ENCODE data around the gene WBP4.

The WBP4 gene

GRCh38 chr13:41049480-41050440 lies 11.5 kb upstream of the WBP4 start:
- no peak for DNase-seq

DNA sequence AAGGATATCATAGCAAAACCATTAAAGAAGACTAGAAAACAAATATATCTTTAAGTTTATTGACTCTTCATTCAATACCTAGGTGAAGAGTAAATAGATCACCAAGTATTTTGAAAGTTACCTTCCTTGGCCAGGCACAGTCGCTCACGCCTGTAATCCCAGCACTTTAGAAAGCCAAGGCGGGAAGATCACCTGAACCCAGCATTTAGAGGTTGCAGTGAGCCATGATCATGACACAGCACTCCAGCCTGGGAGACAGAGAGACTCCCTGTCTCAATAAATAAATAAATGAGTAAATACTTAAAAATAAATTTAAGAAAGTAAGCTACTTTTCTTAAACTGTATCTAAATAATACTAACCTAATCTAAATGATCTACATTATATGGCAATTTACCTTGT lies 8.9 kb upstream of the WBP4 start:
- DNase-seq, result no peak

GRCh38 chr13:41053384-41053826 lies 7.9 kb upstream of the WBP4 start:
- no peak for DNase-seq

GRCh38 chr13:41054212-41054877 lies 7.0 kb upstream of the WBP4 start:
- DNase-seq, result peak; percentile 19

GRCh38 chr13:41054919-41055619 lies 6.2 kb upstream of the WBP4 start:
- DNase-seq, result no peak

DNA sequence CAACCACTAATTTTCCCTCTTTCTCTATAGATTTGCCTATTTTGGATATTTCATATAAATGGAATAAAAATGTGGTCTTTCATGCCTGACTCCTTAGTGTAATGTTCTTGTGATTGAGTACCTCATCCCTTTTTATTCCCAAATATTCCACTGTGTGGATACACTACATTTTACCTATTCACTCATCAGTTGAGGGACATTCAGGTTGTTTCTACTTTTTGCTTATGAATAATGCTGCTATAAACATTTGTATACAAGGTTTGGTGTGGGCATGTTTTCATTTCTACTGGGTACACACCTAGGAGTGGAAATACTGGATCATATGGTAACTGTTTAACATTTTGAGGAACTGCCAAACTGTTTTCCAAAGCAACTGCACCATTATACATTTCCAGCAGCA lies 5.1 kb upstream of the WBP4 start:
- no peak for DNase-seq

GRCh38 chr13:41056826-41057711 lies 4.2 kb upstream of the WBP4 start:
- DNase-seq, result no peak

- DNase-seq, result no peak
These were observed 2.8 kb upstream of the WBP4 start for GRCh38 chr13:41058295-41059070.

- peak; percentile 30 for DNase-seq
These were observed 1.7 kb upstream of the WBP4 start for GRCh38 chr13:41059456-41060081.

- peak; percentile 91 for DNase-seq
These were observed 1.1 kb upstream of the WBP4 start for GRCh38 chr13:41060082-41060723.

DNA sequence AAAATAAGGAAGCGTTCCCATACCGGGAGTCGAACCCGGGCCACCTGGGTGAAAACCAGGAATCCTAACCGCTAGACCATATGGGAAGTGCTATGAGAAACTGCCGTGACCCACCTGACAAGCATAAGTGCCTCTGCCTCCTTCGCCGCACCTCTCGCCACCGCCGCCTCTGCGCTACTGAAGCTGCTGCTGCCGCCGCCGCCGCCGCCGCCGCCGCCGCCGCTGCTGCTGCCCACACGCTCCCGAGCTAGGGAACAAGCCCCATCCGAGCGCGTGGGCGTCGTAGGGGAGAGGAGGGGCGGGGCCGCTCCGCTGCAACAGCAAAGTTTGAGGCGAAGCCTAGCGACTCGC lies 610 bp upstream of the WBP4 start:
- peak; percentile 91 for DNase-seq

DNA sequence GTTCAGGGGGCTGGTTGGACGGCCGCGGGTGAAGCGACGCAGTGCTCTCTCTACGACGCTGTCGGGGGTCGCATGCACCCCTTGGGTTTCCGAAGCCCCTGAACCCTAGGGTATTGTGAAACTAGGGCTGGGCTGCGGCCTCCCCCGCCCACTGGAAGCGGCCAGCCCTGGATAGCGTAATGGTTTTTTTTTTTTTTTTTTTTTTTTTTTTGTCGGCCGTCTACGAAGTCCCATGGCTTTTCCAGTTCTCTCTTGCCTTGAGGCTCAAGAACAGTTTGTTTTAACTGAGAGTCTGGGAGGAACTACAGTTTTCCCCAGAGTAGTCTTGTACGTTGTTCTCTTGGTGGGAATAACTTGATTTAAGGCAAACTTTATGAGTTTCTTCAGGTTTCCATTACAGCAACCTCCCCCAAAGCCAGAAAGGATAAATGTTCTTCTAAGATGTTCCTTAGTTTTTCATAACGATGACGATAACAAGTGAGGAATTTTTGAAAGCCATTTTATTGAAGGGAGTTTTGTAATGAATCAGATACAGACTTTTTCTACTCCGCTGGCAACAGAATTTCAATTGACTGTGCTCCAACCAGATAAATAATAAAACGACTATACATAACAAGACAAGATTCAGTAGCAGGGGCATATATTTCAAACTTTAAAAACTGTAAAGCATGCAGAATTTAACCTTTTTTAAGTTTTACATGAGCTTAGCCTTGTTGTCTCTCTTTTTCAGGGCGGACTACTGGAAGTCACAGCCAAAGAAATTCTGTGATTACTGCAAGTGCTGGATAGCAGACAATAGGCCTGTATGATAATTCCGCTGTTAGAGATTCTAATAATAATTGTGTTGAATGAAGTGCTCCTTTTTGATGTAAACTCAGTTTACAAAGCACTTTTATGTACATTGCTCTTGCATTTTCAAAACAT lies 867 bp downstream of the WBP4 start:
- DNase-seq, result no peak

- DNase-seq, result no peak
These were observed 3.2 kb downstream of the WBP4 start for GRCh38 chr13:41064493-41064892.

GRCh38 chr13:41065078-41065477 lies 3.8 kb downstream of the WBP4 start:
- DNase-seq, result no peak

GRCh38 chr13:41074523-41074922 lies 13.2 kb downstream of the WBP4 start:
- no peak for DNase-seq

GRCh38 chr13:41075034-41075433 lies 13.7 kb downstream of the WBP4 start:
- peak; percentile 4 for DNase-seq

GRCh38 chr13:41075485-41075884 lies 14.2 kb downstream of the WBP4 start:
- no peak for DNase-seq

- DNase-seq, result no peak
These were observed 16.2 kb downstream of the WBP4 start for GRCh38 chr13:41077475-41077874.

DNA sequence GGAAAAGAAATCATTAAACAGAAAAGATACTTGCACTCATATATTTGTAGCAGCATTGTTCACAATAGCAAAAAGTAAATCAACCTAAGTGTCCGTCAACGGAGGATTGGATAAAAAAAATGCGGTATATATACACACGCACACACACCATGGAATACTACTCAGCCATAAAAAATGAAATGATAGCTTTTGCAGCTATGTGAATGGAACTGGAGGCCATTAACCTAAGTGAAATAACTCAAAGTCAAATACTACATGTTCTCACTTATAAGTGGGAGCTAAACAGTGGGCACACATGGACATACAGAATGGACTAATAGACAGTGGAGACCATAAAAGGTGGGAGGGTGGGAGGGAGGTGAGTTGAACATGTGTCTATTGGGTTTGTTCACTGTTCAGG lies 18.4 kb downstream of the WBP4 start:
- DNase-seq, result no peak
